ENCODE measurements around the gene PSMG3.

The PSMG3 gene

DNA sequence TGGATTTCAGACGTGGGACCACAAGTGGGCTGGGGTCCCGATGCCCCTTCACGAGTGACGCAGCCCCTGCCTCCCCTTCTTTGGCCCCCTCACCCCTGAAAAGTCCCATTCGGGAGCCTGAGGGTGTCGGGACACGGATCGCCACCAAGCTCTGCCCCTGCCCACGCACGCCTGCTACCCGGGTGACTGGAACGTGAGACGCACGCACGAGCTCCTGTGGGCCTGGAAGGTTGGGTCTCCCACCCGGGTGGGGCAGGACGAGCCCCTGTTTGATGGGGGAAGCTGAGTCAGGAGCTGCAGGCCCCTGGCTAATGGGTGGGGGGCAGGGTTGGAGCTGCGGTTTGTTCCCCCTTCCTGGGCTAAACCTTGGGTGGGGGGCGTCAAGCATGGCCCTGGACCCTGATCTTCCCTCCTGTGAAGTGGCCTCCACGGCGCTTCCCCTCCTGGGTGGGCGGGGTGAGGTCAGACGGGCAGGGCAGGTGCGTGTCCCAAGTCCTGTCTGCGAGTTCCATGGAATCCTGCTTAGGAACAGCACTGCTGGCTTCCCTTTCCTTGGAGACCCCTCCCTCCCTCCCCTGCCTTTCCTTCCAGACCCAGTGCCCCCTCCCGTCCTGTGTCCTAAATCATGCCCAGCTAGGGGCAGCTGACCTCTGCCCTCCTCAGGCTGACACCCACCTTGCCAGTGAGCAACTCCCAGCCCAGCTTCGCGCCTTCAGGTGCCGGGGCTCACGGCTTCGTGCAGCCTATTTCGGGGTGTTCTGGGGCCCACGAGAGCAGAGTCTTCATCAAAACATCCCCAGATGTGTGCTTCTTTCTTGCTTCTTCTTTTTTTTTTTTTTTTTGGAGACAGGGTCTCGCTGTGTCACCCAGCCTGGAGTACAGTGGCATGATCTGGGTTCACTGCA is 8.5 kb downstream of the PSMG3 start:
- H3K79me2 ChIP-seq (ENCODE audit: control insufficient read depth, insufficient read depth, low read length) = no peaks in the 10 kb centered on the region
- no peak overlapping the region for H3K4ac ChIP-seq (ENCODE audit: low read depth, low read length)
- H3K9ac ChIP-seq (ENCODE audit: low read length) = no peak overlapping the region
- DNase-seq = no peak
- no peaks in the 10 kb centered on the region for H3K27me3 ChIP-seq (ENCODE audit: insufficient read depth, low read length, poor library complexity)
- no peak overlapping the region for H2BK15ac ChIP-seq (replicated peaks; ENCODE audit: low read depth)
- WGBS (ENCODE audit: extremely low coverage, insufficient coverage, low lambda C conversion rate) = no CpG with 5 or more reads among the region's 34 CpGs
- H3K4me3 ChIP-seq (ENCODE audit: low read length) = no peak overlapping the region
- H3K56ac ChIP-seq (ENCODE audit: low read length) = no peak overlapping the region
- H3K79me1 ChIP-seq (ENCODE audit: low read length) = no peaks in the 10 kb centered on the region
- H3K4me1 ChIP-seq (ENCODE audit: control insufficient read depth, low read depth, low read length) = no peaks in the 10 kb centered on the region
- no peaks in the 10 kb centered on the region for H3K36me3 ChIP-seq (ENCODE audit: control insufficient read depth, insufficient read depth, low read length)
- H2BK5ac ChIP-seq (ENCODE audit: low read length) = no peak overlapping the region
- H3K23ac ChIP-seq (ENCODE audit: low read length) = no peak overlapping the region
- H4K8ac ChIP-seq (ENCODE audit: low read depth, low read length) = no peak overlapping the region
- H3K4me2 ChIP-seq (ENCODE audit: low read length) = no peak overlapping the region
- H4K5ac ChIP-seq (ENCODE audit: low read length) = no peak overlapping the region
- no peak overlapping the region for H2BK120ac ChIP-seq (ENCODE audit: low read depth, low read length)
- no peak overlapping the region for H3K18ac ChIP-seq (ENCODE audit: low read length)
- H2AK5ac ChIP-seq (ENCODE audit: low read length) = no peak overlapping the region
- H3K27ac ChIP-seq (ENCODE audit: low read depth, low read length) = no peak overlapping the region

DNA sequence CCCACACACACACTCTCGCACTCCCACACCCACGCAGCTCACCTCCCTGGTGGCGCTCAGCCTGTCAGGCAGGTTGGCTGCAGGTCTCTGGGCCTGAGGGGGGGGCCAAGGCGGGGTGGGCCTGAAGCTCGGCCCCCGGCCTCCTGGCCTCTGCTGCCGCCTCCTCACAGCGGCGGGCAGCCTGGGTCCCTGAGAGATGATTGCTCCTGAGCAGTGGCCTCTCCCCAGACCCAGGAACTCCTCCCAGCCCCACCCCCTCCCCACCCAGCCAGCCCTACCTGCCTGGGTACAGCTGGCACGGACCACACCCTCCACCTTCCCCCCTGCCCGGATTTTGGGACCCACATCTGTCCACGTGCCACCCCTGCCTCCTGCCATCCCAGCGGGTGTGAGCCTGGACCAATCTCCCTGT is 9.2 kb downstream of the PSMG3 start:
- no peak overlapping the region for H3K27ac ChIP-seq (ENCODE audit: low read depth, low read length)
- H3K23ac ChIP-seq (ENCODE audit: low read length) = no peak overlapping the region
- no peak overlapping the region for H3K9ac ChIP-seq (ENCODE audit: low read length)
- no peak overlapping the region for H3K4me2 ChIP-seq (ENCODE audit: low read length)
- peaks cover 2% of the 10 kb centered on the region for H3K4me1 ChIP-seq (ENCODE audit: control insufficient read depth, low read depth, low read length)
- H2BK120ac ChIP-seq (ENCODE audit: low read depth, low read length) = no peak overlapping the region
- H3K56ac ChIP-seq (ENCODE audit: low read length) = no peak overlapping the region
- H3K4me3 ChIP-seq (ENCODE audit: low read length) = no peak overlapping the region
- H3K79me2 ChIP-seq (ENCODE audit: control insufficient read depth, insufficient read depth, low read length) = no peaks in the 10 kb centered on the region
- H4K8ac ChIP-seq (ENCODE audit: low read depth, low read length) = no peak overlapping the region
- no peak overlapping the region for H4K5ac ChIP-seq (ENCODE audit: low read length)
- H3K79me1 ChIP-seq (ENCODE audit: low read length) = no peaks in the 10 kb centered on the region
- H2AK5ac ChIP-seq (ENCODE audit: low read length) = no peak overlapping the region
- H3K4ac ChIP-seq (ENCODE audit: low read depth, low read length) = no peak overlapping the region
- no CpG with 5 or more reads among the region's 13 CpGs for WGBS (ENCODE audit: extremely low coverage, insufficient coverage, low lambda C conversion rate)
- no peak for DNase-seq
- no peaks in the 10 kb centered on the region for H3K36me3 ChIP-seq (ENCODE audit: control insufficient read depth, insufficient read depth, low read length)
- H2BK15ac ChIP-seq (replicated peaks; ENCODE audit: low read depth) = no peak overlapping the region
- no peaks in the 10 kb centered on the region for H3K27me3 ChIP-seq (ENCODE audit: insufficient read depth, low read length, poor library complexity)
- no peak overlapping the region for H3K18ac ChIP-seq (ENCODE audit: low read length)
- no peak overlapping the region for H2BK5ac ChIP-seq (ENCODE audit: low read length)

DNA sequence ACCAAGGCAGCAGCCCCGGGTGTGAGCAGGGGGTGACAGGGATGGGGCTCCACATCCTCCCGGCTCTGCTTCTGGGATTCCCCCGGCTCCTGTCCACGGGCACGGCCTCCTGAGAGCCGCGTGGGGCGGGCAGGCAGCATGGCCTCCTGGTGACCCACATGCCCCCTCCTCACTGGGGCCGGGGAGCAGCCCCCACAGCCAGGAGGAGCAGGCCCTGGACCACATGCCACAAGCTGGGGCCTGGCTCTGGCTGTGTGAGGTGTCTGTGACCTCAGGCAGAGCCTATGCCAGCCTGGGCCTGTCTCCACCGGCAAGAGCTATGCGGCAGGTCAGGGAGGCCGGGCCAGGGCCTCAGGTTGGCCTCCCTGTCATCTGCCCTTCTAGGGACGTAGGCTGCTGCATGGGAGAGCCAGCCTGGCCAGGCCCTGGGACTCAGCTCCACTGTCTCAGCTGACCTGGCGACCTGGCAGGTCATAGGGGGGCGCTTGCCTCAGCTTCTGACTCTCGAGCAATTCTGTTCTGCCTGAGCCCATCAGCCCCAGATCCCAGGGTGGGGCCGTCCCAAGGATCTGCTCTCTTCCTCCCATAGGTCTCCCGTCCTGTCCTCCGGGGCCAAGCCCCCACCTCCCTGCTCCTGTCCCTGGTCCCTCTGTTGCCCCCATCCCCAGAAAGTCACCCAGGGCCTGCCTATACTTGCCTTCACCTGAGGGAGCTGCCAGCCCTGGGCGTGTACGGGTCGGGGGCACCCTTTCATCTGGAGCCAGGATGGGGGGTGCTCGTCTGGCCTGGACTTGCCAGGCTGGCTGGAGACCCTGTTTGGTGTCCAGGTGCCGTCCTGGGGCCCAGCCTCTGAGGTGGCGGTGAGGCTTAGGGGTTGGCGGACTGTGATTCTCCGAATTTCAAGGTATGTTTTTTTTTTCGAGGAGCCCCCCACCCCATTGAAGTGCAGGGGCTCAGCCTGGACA is 9.9 kb downstream of the PSMG3 start:
- no peak overlapping the region for H3K4me3 ChIP-seq (ENCODE audit: low read length)
- no peak overlapping the region for H4K8ac ChIP-seq (ENCODE audit: low read depth, low read length)
- no peak overlapping the region for H3K56ac ChIP-seq (ENCODE audit: low read length)
- peaks cover 5% of the 10 kb centered on the region for H3K4me1 ChIP-seq (ENCODE audit: control insufficient read depth, low read depth, low read length)
- no peak overlapping the region for H2AK5ac ChIP-seq (ENCODE audit: low read length)
- WGBS (ENCODE audit: extremely low coverage, insufficient coverage, low lambda C conversion rate) = no CpG with 5 or more reads among the region's 28 CpGs
- no peak overlapping the region for H3K18ac ChIP-seq (ENCODE audit: low read length)
- no peak overlapping the region for H4K5ac ChIP-seq (ENCODE audit: low read length)
- H3K27me3 ChIP-seq (ENCODE audit: insufficient read depth, low read length, poor library complexity) = no peaks in the 10 kb centered on the region
- no peak overlapping the region for H2BK15ac ChIP-seq (replicated peaks; ENCODE audit: low read depth)
- H3K36me3 ChIP-seq (ENCODE audit: control insufficient read depth, insufficient read depth, low read length) = no peaks in the 10 kb centered on the region
- no peaks in the 10 kb centered on the region for H3K79me1 ChIP-seq (ENCODE audit: low read length)
- H2BK5ac ChIP-seq (ENCODE audit: low read length) = no peak overlapping the region
- H3K4me2 ChIP-seq (ENCODE audit: low read length) = no peak overlapping the region
- H3K9ac ChIP-seq (ENCODE audit: low read length) = no peak overlapping the region
- no peak overlapping the region for H3K23ac ChIP-seq (ENCODE audit: low read length)
- H2BK120ac ChIP-seq (ENCODE audit: low read depth, low read length) = no peak overlapping the region
- H3K4ac ChIP-seq (ENCODE audit: low read depth, low read length) = no peak overlapping the region
- no peak overlapping the region for H3K27ac ChIP-seq (ENCODE audit: low read depth, low read length)
- DNase-seq = no peak
- H3K79me2 ChIP-seq (ENCODE audit: control insufficient read depth, insufficient read depth, low read length) = no peaks in the 10 kb centered on the region

DNA sequence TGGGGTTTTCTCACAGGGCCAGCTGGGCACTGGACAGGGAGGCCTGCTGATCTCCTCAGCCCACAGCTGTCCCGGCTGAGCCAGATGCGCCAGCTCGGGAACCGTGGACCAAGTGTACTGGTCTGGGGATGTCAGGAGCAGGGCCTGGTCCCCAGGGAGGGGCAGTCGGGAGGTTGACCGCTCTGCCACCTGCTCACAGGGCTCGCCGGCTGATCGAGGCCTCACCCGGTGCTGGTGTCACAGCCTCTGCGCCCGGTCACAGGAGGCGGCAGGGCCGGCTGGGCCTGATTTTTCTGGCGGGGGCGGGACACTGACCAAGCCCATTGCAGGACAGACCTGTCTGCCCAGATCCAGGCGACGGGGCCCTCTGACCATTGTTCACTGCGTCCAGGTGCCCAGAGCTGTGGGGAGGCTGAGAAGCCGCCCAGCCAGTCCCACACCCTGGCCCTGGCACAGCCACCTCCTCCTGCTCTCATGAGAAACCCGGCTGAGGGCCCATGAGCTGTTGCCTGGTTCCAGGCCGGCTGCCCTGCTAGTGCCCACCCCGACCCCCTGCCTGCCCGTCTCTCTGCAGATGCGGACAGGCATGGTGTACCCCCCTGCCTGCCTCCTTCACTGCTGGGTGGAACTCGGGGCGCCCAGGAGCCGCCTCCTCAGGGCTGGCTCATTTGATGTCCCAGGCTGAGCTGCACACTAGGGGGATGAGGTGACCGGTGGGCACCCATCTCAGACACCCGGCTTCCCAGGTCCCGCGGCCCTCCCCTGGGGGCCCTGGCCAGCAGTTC is 10.8 kb downstream of the PSMG3 start:
- no peak overlapping the region for H2BK5ac ChIP-seq (ENCODE audit: low read length)
- no peak overlapping the region for H3K4ac ChIP-seq (ENCODE audit: low read depth, low read length)
- no CpG with 5 or more reads among the region's 32 CpGs for WGBS (ENCODE audit: extremely low coverage, insufficient coverage, low lambda C conversion rate)
- H2BK15ac ChIP-seq (replicated peaks; ENCODE audit: low read depth) = no peak overlapping the region
- H2BK120ac ChIP-seq (ENCODE audit: low read depth, low read length) = no peak overlapping the region
- no peak overlapping the region for H3K4me2 ChIP-seq (ENCODE audit: low read length)
- H3K27me3 ChIP-seq (ENCODE audit: insufficient read depth, low read length, poor library complexity) = no peaks in the 10 kb centered on the region
- H3K18ac ChIP-seq (ENCODE audit: low read length) = no peak overlapping the region
- H3K23ac ChIP-seq (ENCODE audit: low read length) = no peak overlapping the region
- H3K27ac ChIP-seq (ENCODE audit: low read depth, low read length) = no peak overlapping the region
- no peaks in the 10 kb centered on the region for H3K79me2 ChIP-seq (ENCODE audit: control insufficient read depth, insufficient read depth, low read length)
- peaks cover 5% of the 10 kb centered on the region for H3K4me1 ChIP-seq (ENCODE audit: control insufficient read depth, low read depth, low read length)
- H3K36me3 ChIP-seq (ENCODE audit: control insufficient read depth, insufficient read depth, low read length) = no peaks in the 10 kb centered on the region
- H4K8ac ChIP-seq (ENCODE audit: low read depth, low read length) = no peak overlapping the region
- H2AK5ac ChIP-seq (ENCODE audit: low read length) = no peak overlapping the region
- no peak overlapping the region for H3K9ac ChIP-seq (ENCODE audit: low read length)
- DNase-seq = no peak
- no peak overlapping the region for H4K5ac ChIP-seq (ENCODE audit: low read length)
- no peak overlapping the region for H3K56ac ChIP-seq (ENCODE audit: low read length)
- no peak overlapping the region for H3K4me3 ChIP-seq (ENCODE audit: low read length)
- no peaks in the 10 kb centered on the region for H3K79me1 ChIP-seq (ENCODE audit: low read length)

GRCh38 chr7:1558181-1558811 is 11.5 kb downstream of the PSMG3 start:
- Histone ChIP-seq H3K79me1 (ENCODE audit: low read length) (no peaks in the 10 kb centered on the region), H2AK5ac (ENCODE audit: low read length) (no peak overlapping the region), H3K4ac (ENCODE audit: low read depth, low read length) (no peak overlapping the region), H3K27ac (ENCODE audit: low read depth, low read length) (no peak overlapping the region), H3K18ac (ENCODE audit: low read length) (no peak overlapping the region), H3K27me3 (ENCODE audit: insufficient read depth, low read length, poor library complexity) (no peaks in the 10 kb centered on the region), H3K9ac (ENCODE audit: low read length) (no peak overlapping the region), H4K8ac (ENCODE audit: low read depth, low read length) (no peak overlapping the region), H3K36me3 (ENCODE audit: control insufficient read depth, insufficient read depth, low read length) (no peaks in the 10 kb centered on the region), H2BK15ac (replicated peaks; ENCODE audit: low read depth) (no peak overlapping the region), H2BK120ac (ENCODE audit: low read depth, low read length) (no peak overlapping the region), H3K4me3 (ENCODE audit: low read length) (no peak overlapping the region), H3K23ac (ENCODE audit: low read length) (no peak overlapping the region), H3K4me2 (ENCODE audit: low read length) (no peak overlapping the region), H3K79me2 (ENCODE audit: control insufficient read depth, insufficient read depth, low read length) (no peaks in the 10 kb centered on the region), H3K4me1 (ENCODE audit: control insufficient read depth, low read depth, low read length) (peaks cover 5% of the 10 kb centered on the region), H2BK5ac (ENCODE audit: low read length) (no peak overlapping the region), H3K56ac (ENCODE audit: low read length) (peak overlapping the region; percentile 25), H4K5ac (ENCODE audit: low read length) (no peak overlapping the region)
- peak; percentile 61 for DNase-seq
- no CpG with 5 or more reads among the region's 24 CpGs for WGBS (ENCODE audit: extremely low coverage, insufficient coverage, low lambda C conversion rate)

All from mesendoderm (in vitro differentiated cells).